Stimulated activated CD4-positive, alpha-beta T cell treated with anti-CD3 and anti-CD28 coated beads, Interleukin-4, amount 100 ng/mL, for 48 hours (primary cell): Measurements from ENCODE around the gene JPH3.
A peak's percentile ranks its signal among the peaks of the same experiment; 100 is the strongest.

ENCODE experiments used
- DNase-seq, 2 donors: peaks; one replicate each; pipeline ENCODE4 v3.0.0-alpha.2; 2020; ENCODE audit warnings: low read depth in 2 of 2

The JPH3 gene

GRCh38 chr16:87681981-87682570 lies 79.8 kb downstream of the JPH3 start:
- DNase-seq = peak in 1 of 2 donors; percentile 23

DNA sequence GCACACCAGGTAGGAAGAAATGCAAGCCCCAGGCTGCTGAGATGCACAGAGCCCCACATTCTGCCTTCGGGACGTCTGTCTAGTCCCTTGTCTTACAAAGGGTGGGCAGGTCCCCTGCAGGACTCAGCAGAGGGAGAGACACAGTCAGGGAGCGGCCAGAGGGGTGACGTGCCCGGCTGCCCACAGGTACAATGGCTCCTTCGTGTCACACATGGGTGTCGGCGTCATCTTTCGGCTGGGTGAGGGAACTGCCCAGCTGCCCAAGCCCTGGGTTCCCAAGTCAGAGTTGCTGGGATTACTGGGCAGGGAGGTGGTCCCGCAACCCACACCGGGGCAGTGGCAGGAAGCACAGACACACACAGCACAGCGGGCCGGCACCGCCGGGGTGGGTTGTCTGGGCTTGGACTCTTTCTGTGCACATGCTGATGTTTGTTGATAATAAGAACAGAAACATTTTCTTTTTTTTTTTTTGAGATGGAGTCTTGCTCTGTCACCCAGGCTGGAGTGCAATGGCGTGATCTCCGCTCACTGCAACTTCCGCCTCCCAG lies 80.6 kb downstream of the JPH3 start:
- no peak for DNase-seq

GRCh38 chr16:87684106-87684677 lies 81.9 kb downstream of the JPH3 start:
- DNase-seq = no peak

DNA sequence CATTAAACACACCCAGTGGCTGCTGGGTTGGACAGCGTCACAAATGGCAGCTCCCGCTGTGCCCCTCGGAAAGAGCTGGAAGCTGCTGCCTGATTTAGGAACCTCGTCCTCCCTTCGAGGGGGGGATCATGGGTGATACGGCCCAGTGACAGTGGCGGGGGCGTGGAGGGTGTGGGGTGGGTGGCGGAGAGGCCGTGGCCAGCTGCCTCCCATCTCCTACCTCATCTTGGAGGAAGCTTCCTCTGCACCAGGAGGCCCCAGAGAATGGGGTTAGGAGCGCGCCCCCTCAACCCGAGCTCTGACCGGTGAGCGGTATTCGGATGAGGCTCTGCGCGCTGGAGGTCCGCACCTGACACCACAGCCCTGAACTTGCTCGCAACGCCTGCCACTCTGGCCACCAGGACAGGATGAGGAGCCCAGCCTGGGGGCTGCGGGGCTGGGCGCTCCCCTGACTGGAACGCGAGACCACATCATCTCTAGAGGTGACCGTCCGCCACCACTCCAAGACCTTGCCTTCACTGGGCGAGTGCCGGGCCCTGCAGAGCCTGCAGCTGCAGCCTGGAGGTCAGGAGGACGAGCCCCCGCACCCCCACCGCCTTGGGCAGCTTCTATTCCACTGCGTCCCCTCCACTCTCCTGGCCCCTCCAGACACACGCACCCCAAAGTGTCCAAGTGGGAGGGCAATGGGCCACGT lies 82.5 kb downstream of the JPH3 start:
- DNase-seq = no peak

- DNase-seq = no peak
These were observed 83.1 kb downstream of the JPH3 start for GRCh38 chr16:87685405-87685755.

GRCh38 chr16:87685766-87686165 lies 83.5 kb downstream of the JPH3 start:
- DNase-seq = no peak

GRCh38 chr16:87686697-87687096 lies 84.4 kb downstream of the JPH3 start:
- DNase-seq = no peak

DNA sequence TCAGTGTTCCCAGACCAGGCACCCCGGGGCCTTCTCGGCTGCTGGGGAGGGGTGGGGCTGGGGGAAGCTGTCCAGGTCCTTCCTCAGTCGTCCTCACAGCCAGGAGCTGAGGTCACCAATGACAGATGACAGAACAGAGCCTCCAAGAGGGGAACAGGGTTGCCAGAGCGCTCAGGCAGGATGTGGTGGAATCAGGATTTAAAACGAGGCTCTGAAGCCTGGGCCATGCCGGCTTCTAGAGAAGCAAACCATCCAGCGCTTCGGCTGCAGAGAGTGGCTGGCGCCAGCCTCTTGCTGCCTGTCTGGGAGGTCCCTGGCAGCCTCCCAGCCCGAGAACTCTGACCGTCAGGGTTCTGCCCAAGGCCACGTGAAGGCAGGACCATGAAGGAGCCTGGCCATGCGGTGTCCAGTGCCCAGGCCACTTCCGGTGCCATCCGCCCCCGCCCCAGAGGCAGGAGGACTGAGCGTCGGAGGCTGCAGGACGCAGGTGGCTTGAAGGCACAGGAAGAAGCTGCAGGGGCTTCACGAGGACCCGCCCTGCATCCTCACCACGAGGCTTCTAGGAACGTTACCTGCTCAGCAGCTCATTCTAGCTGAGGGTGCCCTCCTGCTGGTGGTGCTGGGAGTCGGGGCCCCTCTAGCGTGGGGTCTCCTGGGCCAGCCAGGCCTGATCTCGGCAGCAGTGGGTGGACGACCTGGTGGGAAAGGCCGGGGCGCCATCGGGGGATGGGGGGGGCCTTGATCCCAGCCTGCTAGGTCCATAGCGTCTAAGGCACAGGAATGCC lies 85.0 kb downstream of the JPH3 start:
- no peak for DNase-seq

- no peak for DNase-seq
These were observed 85.8 kb downstream of the JPH3 start for GRCh38 chr16:87687998-87688529.

- DNase-seq = no peak
These were observed 86.8 kb downstream of the JPH3 start for GRCh38 chr16:87688876-87689815.

- DNase-seq = no peak
These were observed 87.7 kb downstream of the JPH3 start for GRCh38 chr16:87689956-87690465.

DNA sequence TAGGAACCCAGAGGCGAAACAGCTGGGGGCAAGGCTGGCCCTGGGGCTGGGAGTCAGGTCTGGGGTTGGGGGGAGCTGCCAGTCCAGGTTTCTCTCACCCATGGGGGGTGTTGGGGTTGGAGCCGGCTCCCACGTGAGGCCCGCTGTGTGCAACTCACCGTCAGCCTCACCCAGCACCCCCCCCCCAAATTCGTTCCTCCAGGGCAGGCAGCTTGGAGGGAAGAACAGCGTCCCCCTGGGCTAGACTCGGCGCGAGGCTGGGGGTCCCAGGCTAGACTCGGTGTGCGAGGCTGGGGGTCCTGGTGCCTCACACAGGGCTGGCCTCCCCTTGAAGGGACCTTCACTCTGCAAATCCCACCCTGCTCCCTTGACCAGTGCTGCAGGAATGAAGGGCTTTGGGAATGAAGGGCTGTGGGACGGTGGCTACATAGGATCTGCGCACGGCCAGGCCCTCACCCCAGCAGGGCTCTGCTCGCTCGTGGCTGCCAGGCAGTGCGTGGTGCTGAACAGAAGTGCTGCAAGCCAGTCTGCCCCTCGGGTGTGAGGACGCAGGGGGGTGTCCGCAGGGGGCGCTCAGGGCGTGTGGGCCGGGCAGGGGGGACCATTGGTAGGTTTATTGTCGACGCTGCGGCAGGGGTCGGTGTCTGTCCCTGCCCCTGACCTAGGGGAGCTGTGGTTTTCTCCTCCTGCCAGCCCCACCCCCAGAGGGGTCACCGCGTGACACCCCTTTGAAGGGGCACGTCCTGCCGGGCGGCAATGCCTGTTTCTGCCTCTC lies 88.8 kb downstream of the JPH3 start:
- no peak for DNase-seq

DNA sequence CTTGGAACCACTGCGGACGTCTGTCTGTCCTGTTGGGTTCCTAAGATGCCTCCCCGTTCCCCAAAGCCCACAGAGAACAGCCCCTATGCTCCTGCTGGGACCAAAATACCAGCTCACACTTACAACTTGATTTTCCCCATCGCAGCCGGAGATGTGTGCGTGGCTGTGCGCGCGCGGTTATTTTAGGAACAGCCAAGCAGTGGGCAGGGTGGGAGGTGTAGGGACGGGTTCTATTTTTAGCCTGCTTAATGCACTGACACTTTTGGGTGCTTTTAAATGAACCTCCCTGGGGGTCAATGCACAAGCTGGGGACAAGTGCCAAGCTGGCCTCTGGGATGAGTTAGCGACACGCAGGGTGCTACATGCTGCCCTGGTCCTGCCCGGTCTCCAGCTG lies 89.4 kb downstream of the JPH3 start:
- no peak for DNase-seq

DNA sequence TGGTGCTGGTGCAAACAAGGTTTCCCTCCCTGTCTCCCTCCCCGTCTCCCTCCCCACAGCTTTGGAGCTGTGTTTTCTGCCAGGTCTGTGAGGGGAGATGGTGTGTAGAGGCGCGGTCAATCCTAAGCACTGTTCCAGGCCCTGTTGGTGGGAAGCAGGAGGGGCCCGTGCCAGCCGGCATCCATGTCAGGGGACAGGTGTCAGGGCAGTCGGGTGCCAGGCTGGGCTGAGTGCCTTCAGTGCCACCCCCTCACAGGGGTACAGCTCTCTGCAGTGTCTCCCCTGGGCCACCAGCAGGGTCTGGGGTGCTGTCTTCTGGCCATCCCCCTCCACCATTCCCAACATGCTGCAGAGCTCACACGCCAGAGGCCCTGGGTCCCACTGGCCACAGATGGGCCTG lies 89.9 kb downstream of the JPH3 start:
- no peak for DNase-seq

DNA sequence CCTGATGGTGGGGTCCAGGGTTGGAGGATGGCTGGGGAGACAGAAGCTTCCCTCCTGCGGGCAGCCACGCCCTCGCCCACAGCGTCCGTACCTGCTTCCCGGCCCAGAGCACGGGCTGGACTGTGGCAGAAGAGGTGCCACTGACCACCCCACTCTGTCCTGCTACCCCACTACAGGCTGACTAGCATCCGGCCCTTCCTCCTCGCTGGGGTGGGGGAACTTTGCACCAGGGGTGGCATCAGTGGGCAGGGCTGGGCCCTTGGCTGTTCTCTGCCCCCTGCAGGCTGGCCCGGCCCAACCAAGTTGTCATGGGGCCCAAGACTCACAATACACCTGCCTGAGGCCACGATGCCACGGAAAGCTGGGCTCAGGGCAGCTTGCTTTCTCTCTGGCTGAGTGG lies 90.4 kb downstream of the JPH3 start:
- no peak for DNase-seq

DNA sequence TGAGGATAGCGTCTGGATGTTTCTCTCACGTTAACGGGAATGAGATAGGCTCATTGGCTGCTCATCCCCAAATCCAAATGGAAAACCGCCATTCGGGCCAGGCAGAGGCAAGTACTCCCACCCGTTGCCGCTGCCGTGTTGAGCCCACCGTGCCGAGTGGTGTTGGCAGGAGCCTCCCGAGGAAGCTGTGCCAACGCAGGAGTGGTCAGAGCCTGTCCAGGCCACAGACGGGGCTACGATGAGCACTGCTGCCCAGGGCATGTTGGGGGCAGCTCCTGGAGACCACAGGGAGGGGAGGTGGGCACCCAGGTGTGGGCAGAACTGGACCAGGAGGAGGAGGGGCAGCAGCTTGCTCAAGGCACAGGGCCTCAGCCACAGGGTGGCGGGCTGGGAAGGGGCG lies 91.5 kb downstream of the JPH3 start:
- no peak for DNase-seq

GRCh38 chr16:87694441-87695125 lies 92.3 kb downstream of the JPH3 start:
- no peak for DNase-seq

DNA sequence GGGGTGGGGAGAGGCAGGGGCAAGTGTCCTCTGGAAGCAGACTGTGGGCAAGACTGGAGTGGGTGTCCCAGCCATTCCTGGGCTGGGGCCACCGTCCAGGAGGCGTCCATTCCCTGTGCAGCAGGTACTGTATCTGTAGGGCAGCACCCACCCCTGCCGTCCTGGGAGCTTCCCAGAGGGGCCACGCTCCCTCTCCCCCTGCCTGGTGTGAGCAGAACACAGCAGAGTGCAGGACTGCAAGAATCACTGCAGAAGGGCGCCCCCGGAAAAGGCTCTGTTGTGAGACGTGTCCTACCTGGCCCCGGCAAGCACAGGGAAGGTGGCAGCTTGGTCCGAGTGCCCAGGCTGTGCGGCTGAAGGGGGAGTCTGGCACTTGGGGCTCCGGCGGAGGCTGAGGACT lies 93.2 kb downstream of the JPH3 start:
- DNase-seq = no peak

DNA sequence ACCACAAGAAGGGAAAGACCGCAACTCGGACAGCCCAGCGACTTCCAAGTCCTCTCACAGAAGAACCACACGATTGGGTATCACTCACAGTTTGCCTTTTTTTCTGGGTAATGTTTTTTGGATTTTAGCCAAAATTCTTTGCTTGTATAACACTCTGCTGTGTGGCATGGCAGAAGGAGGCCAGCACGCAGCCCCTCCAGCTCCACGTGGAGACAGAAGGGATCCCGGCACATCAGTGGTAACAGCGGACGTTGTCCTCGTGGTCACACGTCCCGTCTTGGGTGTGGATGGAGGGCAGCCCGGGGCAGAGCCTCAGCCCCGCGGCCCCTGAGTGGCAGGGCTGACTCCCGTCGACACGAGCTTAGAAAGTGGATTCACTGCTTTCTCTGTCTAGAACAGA lies 94.4 kb downstream of the JPH3 start:
- DNase-seq = no peak

DNA sequence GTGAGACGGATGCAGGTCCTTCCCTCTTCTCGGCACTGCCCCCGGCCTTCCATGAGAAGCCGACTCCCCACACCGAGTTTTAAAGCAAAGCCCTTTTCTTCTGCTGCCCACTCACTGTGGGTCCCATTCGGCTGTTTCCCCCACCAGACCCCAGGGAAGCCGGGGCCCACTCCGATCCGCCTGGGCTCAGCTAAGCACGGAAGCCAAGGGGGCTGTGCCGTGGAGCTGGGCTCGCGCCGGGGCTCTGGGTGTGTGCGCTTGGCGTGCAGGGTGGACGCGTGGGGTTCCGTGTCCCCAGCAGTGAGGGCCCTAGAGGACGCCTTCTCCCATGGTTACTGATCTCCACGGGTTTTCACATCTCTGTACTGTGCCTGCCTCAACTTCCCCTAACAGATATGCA lies 94.9 kb downstream of the JPH3 start:
- DNase-seq = no peak
